Fibroblast of the aortic adventitia (primary cell): ENCODE results near the gene OR2T10. TPM values are rescaled to one million over a fixed set of nuclear protein-coding genes. Genes with fewer than 3 reads are reported as not detected.

Source experiments
- DNase-seq: peaks from one replicate; pipeline ENCODE4 v3.0.0-alpha.2; 2010; ENCODE audit warnings: low read depth
- H3K4me3 ChIP-seq: 2 replicates; pipeline ENCODE4 v1.5.1; 2011; ENCODE audit warnings: low read depth, mild to moderate bottlenecking, control low read depth, low read length, moderate library complexity
- total RNA-seq: library from RNA; depleted of rRNA; stranded (reverse); fragments of >200 nt; gene quantifications from 2 replicates; pipeline ENCODE4 v1.2.3, GENCODE V29; 2012; ENCODE audit warnings: low replicate concordance
- TF ChIP-seq, protein P1 (sequence below): IDR thresholded peaks from 2 replicates; pipeline ENCODE4 v1.5.1; 2011; ENCODE audit warnings: mild to moderate bottlenecking, low read length, control low read depth, inconsistent platforms; ENCODE audit not compliant: insufficient read depth

The OR2T10 gene
- total RNA-seq, 1 donor = not detected

DNA sequence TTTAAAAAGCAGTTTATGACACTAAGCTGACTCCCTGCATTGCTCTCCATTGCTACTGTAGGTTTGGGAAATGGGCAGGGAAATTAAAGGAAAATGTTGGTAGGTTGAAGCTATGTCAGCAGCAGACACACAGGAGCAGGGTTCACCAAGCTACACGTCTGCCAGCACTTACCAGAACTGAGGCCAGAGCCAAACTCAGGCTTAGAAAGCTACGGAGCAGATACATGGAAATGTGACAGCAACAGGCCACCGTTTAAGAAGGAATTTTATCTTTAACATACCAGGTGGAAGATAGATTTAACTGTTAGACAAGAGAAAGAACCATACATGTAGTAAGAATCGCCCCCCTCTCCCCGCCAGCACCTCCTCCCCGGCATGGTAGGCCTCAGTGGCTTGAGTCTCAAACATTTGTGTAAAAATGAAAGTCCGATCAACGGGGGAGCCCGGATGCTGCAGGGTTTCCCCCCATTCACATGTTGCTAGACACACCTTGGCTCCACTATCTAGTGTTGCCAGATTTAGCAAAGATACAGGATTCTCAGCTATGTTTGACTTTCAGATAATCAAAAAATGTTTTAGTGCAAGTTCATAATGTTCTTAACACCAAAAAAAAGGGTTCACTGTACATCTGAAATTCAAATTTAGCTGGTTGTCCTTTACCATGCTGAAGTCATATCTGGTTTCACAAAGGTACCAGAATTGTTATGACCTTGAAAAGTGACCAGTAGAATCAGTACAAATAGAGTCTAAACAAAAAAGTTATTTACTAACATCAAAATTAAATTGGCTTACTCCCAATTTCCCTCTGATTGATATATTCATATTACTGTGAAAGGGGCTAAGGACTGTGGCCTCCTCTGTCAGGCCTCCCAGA lies 30.7 kb upstream of the OR2T10 start:
- no peak overlapping the region for H3K4me3 ChIP-seq
- DNase-seq = no peak
- TF ChIP-seq, protein P1, sequence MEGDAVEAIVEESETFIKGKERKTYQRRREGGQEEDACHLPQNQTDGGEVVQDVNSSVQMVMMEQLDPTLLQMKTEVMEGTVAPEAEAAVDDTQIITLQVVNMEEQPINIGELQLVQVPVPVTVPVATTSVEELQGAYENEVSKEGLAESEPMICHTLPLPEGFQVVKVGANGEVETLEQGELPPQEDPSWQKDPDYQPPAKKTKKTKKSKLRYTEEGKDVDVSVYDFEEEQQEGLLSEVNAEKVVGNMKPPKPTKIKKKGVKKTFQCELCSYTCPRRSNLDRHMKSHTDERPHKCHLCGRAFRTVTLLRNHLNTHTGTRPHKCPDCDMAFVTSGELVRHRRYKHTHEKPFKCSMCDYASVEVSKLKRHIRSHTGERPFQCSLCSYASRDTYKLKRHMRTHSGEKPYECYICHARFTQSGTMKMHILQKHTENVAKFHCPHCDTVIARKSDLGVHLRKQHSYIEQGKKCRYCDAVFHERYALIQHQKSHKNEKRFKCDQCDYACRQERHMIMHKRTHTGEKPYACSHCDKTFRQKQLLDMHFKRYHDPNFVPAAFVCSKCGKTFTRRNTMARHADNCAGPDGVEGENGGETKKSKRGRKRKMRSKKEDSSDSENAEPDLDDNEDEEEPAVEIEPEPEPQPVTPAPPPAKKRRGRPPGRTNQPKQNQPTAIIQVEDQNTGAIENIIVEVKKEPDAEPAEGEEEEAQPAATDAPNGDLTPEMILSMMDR = no peak

DNA sequence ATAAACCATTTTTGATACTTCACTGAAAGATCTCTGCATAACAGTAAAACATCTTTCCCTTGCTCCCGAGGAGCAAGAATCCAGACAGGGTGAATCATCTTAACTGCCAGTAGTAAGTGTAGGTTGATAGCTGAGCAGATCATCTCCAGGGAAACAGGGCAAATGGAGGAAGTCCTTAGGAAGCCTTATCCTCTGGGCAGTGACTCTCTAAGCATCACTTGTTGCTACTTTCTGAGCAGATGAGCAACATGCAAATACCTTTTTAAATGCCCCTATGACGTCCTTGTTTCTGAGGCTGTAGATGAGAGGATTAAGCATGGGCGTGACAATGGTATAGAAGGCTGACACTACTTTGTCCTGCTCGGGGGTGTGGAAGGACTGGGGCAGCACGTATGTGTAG lies 28.5 kb upstream of the OR2T10 start:
- H3K4me3 ChIP-seq = no peak overlapping the region
- DNase-seq = no peak
- TF ChIP-seq, protein P1 = no peak

DNA sequence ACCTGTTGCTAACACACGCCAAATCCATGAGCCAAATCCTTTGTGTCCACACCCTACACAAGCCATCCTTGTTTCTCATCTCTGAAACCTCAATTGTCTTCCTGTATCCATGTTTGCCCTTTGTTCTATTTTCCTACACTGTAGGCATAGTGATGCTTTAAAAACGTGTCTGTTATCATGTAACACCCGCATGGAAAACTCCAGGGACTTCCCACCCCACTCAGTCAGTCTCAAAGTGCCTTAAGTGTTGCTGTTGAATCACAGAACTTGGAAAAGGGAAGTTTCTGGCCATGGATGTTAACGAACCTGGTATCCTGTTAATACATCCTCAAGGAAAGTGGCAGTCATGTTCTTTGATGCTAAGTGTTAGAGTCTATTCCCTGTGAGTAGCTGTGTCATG lies 27.7 kb upstream of the OR2T10 start:
- DNase-seq = no peak
- no peak overlapping the region for H3K4me3 ChIP-seq
- TF ChIP-seq, protein P1 = no peak

GRCh38 chr1:248622570-248623001 lies 25.1 kb upstream of the OR2T10 start:
- TF ChIP-seq, protein P1 = peak; percentile 46
- DNase-seq = peak; percentile 55
- no peak overlapping the region for H3K4me3 ChIP-seq

DNA sequence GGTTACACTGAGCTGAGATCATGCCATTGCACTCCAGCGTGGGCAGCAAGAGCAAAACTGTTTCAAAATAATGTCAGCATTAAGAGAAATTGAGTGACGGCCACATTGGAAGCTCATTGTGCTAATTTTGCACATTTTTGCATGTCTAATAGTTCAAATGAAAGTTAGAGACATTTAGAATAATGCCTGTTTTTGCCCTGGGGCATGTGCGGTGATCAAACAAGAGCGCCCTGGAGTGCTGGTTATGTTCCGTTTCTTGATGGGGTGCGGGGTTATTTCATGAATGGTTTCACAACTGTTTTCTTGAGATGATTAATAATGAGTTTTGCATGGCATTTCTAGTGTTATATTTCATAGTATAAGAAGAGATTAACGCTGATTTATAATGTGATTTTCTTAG lies 24.3 kb upstream of the OR2T10 start:
- TF ChIP-seq, protein P1 = no peak
- H3K4me3 ChIP-seq = no peak overlapping the region
- DNase-seq = no peak

DNA sequence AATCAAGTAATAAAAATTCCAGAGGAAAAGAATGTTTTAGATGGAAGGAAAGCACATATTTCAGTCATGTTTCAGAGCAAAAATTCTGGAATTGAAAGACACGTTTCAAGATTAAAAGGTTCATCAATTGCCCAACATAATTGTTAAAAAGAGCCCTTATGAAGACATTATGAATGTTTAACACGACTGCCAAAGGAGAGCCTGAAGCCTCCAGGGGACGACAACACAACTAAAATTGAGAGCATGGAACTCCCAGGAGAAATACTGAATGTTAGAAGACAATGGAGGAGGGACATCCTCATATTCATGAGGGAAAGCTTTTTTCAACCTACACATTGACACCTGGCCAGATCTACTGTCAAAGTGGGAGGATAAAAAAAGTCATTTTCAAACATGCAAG lies 21.4 kb upstream of the OR2T10 start:
- no peak overlapping the region for H3K4me3 ChIP-seq
- DNase-seq = peak; percentile 50
- TF ChIP-seq, protein P1 = peak; percentile 63
